ENCODE measurements around the gene ERCC2. TPM values are rescaled to one million over a fixed set of nuclear protein-coding genes. Genes with fewer than 3 reads are reported as not detected.

Gene ERCC2
- total RNA-seq, 1 donor from 2014 or later = 32.2 TPM

- peak within 1 kb of the TSS; percentile 83 for H3K4me3 ChIP-seq (ENCODE audit: low read depth, low read length)
- TF ChIP-seq, protein P1, sequence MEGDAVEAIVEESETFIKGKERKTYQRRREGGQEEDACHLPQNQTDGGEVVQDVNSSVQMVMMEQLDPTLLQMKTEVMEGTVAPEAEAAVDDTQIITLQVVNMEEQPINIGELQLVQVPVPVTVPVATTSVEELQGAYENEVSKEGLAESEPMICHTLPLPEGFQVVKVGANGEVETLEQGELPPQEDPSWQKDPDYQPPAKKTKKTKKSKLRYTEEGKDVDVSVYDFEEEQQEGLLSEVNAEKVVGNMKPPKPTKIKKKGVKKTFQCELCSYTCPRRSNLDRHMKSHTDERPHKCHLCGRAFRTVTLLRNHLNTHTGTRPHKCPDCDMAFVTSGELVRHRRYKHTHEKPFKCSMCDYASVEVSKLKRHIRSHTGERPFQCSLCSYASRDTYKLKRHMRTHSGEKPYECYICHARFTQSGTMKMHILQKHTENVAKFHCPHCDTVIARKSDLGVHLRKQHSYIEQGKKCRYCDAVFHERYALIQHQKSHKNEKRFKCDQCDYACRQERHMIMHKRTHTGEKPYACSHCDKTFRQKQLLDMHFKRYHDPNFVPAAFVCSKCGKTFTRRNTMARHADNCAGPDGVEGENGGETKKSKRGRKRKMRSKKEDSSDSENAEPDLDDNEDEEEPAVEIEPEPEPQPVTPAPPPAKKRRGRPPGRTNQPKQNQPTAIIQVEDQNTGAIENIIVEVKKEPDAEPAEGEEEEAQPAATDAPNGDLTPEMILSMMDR (conservative IDR thresholded peaks at IDR 0.05; ENCODE audit: low read depth, low read length) = no peak
- DNase-seq (ENCODE audit: low read depth) = peak; percentile 46
Observed at GRCh38 chr19:45404557-45405434, 34.4 kb upstream of the ERCC2 start, which contains the start of gene PPP1R13L. Gene PPP1R13L (minus strand): TSS chr19:45405069. CDS start chr19:45398318, 6,751 bp downstream.

GRCh38 chr19:45403781-45404556 is 33.6 kb upstream of the ERCC2 start:
- H3K4me3 ChIP-seq (ENCODE audit: low read depth, low read length) = peak overlapping the region; percentile 83
- TF ChIP-seq, protein P1 (conservative IDR thresholded peaks at IDR 0.05; ENCODE audit: low read depth, low read length) = peak; percentile 78
- no peak for DNase-seq (ENCODE audit: low read depth)

- peak overlapping the region; percentile 83 for H3K4me3 ChIP-seq (ENCODE audit: low read depth, low read length)
Observed at GRCh38 chr19:45403272-45403671, 32.9 kb upstream of the ERCC2 start.

GRCh38 chr19:45402298-45403061 is 32.1 kb upstream of the ERCC2 start:
- TF ChIP-seq, protein P1 (conservative IDR thresholded peaks at IDR 0.05; ENCODE audit: low read depth, low read length) = peak; percentile 37
- DNase-seq (ENCODE audit: low read depth) = no peak
- peak overlapping the region; percentile 23 for H3K4me3 ChIP-seq (ENCODE audit: low read depth, low read length)

More at GRCh38 chr19:45403272-45403671, 32.9 kb upstream of the ERCC2 start:
- TF ChIP-seq, protein P1 (conservative IDR thresholded peaks at IDR 0.05; ENCODE audit: low read depth, low read length) = no peak
- no peak for DNase-seq (ENCODE audit: low read depth)

DNA sequence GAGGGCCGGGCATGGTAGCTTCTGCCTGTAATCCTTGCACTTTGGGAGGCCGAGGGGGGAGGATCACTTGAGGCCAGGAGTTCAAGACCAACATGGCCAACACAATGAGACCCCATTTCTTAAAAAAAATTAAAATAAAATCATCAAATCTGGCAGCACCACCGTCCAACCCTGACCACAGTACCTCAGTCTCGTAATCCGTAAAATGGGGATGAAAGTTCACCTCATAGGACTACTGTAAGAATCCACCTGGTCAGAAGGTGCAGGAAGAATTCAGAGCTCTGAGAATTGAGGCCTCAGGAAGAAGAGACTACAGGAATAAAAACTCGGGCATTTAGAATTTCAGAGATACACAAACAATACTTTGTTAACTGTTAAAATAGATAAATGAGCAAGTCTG is 31.4 kb upstream of the ERCC2 start:
- no peak for DNase-seq (ENCODE audit: low read depth)
- TF ChIP-seq, protein P1 (conservative IDR thresholded peaks at IDR 0.05; ENCODE audit: low read depth, low read length) = no peak
- H3K4me3 ChIP-seq (ENCODE audit: low read depth, low read length) = no peak overlapping the region

- TF ChIP-seq, protein P1 (conservative IDR thresholded peaks at IDR 0.05; ENCODE audit: low read depth, low read length) = no peak
- DNase-seq (ENCODE audit: low read depth) = no peak
- no peak overlapping the region for H3K4me3 ChIP-seq (ENCODE audit: low read depth, low read length)
Observed at GRCh38 chr19:45400192-45400591, 29.8 kb upstream of the ERCC2 start.
